NCI-H748 (cell line): ENCODE data around the gene CHRDL2.
"Not testable (repeated sequence)": the region's sequence is repeated elsewhere in the genome, so short reads cannot be mapped to it uniquely, and the experiment has no call there.

Experiments used
- DNase-seq: peaks from one replicate; lab custom pipeline; 2025; ENCODE audit not compliant: unreplicated experiment; lab: John Stamatoyannopoulos, UW

The CHRDL2 gene

GRCh38 chr11:74671520-74672196, 59.6 kb downstream of the CHRDL2 start:
- no peak for DNase-seq

GRCh38 chr11:74670171-74670570, 61.1 kb downstream of the CHRDL2 start:
- DNase-seq: no peak

- no peak for DNase-seq
These were observed 61.7 kb downstream of the CHRDL2 start for GRCh38 chr11:74669211-74670160.

- no peak for DNase-seq
These were observed 67.9 kb downstream of the CHRDL2 start for GRCh38 chr11:74663315-74663714.

- DNase-seq: no peak
These were observed 68.6 kb downstream of the CHRDL2 start for GRCh38 chr11:74662487-74663103.

DNA sequence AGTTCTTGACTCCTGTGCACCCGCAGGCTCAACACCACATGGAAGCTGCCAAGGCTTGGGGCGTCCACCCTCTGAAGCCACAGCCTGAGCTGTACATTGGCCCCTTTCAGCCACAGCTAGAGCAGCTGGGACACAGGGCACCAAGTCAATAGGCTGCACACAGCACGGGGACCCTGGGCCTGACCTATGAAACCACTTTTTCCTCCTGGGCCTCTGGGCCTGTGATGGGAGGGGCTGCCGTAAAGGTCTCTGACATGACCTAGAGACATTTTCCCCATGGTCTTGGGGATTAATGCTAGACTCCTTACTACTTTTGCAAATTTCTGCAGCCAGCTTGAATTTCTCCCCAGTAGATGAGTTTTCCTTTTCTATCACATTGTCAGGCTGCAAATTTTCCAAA, 72.1 kb downstream of the CHRDL2 start:
- DNase-seq: not testable (repeated sequence)

- DNase-seq: no peak
These were observed 76.2 kb downstream of the CHRDL2 start for GRCh38 chr11:74654976-74655375.

- DNase-seq: no peak
These were observed 80.7 kb downstream of the CHRDL2 start for GRCh38 chr11:74650498-74650897.

GRCh38 chr11:74648894-74649293, 82.3 kb downstream of the CHRDL2 start:
- no peak for DNase-seq

DNA sequence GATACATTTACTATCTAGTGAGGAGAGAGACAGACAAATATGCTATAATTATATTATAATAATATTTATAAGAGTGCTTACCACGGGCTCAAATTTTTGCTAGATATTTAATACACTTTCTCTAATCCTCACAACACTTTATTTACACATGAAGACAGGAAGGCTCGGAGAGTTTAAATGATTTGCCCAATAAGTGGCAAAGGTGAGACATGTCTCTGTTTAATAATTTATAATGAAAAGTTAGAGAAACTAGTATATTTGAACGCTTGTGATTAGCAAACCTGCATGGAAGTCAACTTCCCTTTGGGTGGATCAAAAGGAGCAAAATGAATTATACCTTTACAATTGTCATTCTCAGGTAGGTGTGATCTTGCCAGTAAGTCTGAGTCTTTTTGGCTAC, 83.4 kb downstream of the CHRDL2 start:
- DNase-seq: no peak

GRCh38 chr11:74647404-74647803, 83.8 kb downstream of the CHRDL2 start:
- no peak for DNase-seq

DNA sequence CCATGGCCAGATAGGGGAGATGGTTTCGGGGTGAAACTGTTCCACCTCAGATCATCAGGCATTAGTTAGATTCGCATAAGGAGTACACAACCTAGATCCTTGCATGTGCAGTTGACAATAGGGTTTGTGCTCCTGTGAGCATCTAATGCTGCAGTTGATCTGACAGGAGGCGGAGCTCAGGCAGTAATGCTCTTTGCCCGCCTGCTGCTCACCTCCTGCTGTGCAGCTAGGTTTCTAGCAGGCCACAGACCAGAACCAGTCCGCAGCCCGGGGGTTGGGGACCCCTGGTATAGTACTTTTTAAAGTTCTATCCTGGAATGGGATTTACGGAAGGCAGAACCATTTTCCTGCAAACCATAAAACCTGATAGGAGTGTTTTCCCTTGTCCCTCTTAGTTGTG, 84.3 kb downstream of the CHRDL2 start:
- DNase-seq: no peak
